GM04503 (cell line): Measurements from ENCODE around the gene MRPS18C.
"Not testable (repeated sequence)": the region's sequence is repeated elsewhere in the genome, so short reads cannot be mapped to it uniquely, and the experiment has no call there.

Source experiments
- DNase-seq: peaks from one replicate; pipeline ENCODE4 v3.0.0-alpha.2; 2012; ENCODE audit warnings: low read depth

Gene MRPS18C

DNA sequence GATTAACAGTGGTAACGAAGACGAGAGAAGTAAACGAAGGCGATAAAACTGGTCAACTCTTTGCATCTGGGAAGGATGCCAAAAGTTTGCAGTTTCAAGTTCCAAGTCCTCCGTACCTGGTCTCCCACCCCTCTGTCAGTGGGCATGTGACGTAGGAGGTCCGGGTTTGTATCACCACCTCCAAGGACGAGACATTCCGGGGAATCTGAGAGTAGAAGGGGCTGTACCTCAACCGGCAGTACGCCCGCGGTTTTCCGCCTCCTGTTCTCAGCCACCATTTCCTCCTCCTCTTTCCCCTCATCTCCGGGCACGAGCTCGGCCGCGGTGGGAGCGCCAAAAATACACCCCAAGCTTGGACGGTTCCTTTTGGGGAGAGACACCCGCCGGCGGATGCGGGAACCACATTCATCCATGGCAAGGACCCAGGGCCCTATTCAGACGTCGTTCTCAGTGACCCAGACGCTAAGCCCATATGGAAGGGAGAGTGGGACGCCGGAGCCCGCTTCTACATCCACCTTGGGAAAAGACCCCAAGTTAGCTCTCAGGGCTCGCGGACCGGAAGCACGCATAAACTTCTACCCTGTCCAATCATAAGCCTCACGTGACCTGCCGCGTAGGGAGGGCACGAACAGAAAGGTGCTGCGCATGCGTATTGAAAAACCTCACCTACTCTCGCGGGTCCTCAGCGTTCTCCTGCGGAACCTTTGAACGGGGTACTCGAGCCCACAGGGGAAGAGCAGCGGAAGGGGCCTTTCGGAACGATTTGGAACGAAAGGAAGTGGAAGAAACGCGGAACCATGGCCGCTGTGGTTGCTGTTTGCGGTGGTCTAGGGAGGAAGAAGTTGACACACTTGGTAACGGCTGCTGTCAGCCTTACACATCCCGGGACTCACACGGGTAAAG, at the start of gene MRPS18C, which contains the start of gene HELQ:
Gene MRPS18C (plus strand): TSS at position 778 of the 903 bp plus-strand sequence. CDS start 20 bp downstream, at position 798.
Gene HELQ (minus strand): TSS at position 543 of the 903 bp plus-strand sequence. CDS start 130 bp downstream, at position 413.
- DNase-seq: peak; percentile 94

DNA sequence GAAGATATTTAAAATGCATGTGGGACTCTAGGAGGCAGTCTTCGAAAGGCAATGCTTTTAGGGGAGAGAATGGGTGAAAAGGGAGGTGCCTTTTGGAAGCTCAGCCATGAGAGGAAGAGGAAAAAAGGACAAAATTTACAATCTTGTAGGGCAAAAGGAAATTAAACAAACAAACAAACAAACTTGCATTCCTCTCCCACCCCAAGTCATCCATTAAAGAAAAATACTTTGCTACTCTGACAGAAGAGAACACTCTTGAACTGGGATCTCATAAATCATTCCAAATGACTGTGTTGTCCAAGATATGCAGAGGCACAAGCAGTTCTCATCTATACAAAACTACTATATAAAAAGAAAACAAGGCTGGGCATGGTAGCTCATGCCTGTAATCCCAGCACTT, 47.0 kb upstream of the MRPS18C start:
- DNase-seq: no peak

DNA sequence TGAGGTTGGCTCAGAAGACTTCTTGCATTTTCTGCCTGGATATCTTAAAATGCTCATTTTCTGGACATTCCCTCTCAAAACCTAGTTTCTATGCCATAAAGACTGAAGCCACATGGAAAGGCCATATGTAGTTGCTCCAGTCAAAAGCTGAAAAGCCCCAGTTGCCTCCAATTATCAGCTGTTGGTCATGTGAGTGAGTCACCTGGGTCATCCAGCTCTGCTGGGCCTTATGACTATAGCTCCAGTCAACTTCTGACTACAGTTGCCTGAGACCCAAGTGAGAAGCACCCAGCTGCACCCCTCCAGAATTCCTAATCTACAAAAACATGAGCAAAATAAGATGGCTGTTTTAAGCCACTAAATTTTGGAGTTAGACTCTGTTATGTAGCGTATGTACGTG, 42.2 kb upstream of the MRPS18C start:
- no peak for DNase-seq

DNA sequence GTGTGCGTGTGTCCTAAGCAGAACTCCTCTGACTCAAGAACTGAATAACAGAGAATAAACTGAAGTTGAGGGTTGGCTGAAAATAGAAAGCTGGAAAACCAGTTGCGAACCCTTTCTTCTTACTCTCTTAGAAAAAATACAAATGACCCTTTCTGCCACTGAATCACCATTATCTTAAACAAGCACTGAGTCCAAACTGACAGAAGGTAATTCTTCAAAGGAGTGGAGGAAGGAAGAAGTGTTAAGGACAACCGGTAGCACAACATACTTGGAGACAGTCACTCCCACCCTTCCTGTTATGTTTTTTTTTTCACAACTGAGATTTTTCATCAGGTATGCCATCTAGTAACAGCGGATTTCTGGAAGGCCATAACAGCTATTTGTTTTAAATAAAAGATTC, 38.3 kb upstream of the MRPS18C start:
- DNase-seq: no peak

DNA sequence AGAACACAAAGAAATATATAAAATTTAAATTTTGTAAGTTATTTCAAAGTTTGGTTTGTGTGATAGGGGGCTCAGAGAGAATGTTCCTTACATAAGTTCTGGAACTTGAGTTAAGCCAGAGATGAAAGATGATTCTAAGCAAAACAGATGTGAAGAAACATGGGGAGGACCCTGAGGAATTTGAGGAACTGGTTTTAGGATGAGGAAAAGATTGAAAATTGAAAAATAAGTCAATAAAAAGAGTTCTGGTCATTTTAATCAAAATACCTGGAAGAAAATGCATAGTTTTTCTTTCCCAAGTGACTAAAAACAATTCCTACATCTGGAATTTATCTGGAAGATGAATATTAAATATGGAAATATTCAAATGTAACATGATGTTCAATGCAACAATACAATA, 37.6 kb upstream of the MRPS18C start:
- no peak for DNase-seq

DNA sequence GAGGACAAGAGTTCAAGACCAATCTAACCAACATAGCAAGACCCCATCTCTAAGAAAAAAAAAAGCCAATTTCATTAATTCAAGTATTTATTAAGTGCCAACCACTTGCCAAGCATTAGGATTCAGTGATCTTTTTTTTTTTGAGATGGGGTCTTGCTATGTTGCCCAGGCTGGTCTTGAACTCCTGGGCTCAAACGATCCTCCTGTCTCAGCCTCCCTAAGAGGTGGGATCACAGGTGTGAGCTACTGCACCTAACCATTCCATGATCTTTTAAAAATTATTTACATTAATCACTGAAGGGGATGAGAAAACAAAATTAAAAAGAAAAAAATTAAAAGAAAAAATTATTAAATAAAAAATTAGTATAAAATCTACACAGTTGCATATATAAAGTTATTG, 24.7 kb upstream of the MRPS18C start:
- no peak for DNase-seq

DNA sequence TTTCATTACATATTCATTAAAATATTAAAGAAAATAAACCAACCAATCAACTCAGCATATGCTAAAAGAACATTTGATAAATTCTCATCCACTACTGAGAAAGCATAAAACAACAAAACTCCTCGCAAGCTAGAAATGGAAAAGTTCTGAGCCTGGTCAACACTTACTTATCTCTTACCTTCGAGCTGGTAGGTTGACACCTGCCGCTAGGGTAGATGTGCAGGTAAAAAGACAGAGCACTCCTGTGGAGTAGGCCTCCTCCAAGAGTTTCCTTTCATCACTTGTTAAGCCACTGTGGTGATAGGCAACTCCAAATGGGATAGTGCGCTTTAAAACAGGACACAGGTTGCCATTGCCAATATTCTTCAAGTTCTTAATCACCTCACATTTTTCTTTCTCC, 19.2 kb upstream of the MRPS18C start:
- no peak for DNase-seq

DNA sequence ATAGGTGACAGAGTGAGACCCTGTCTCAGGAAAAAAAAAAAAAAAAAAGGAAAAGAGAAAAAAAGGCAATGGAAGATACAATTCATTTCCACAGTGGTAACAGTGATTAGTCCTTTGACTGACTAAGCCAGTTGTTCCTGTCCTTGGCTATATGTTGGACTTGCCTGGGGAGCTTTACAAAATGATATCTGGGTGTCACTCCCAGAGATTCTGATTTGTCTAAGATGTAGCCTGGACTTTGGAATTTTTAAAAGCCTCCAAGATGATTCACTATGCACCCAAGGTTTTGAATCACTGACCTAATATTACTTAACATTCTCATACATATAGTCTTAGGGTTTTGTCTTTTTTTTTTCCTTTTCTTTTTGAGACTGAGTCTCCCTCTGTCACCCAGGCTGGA, 17.1 kb upstream of the MRPS18C start:
- DNase-seq: no peak

DNA sequence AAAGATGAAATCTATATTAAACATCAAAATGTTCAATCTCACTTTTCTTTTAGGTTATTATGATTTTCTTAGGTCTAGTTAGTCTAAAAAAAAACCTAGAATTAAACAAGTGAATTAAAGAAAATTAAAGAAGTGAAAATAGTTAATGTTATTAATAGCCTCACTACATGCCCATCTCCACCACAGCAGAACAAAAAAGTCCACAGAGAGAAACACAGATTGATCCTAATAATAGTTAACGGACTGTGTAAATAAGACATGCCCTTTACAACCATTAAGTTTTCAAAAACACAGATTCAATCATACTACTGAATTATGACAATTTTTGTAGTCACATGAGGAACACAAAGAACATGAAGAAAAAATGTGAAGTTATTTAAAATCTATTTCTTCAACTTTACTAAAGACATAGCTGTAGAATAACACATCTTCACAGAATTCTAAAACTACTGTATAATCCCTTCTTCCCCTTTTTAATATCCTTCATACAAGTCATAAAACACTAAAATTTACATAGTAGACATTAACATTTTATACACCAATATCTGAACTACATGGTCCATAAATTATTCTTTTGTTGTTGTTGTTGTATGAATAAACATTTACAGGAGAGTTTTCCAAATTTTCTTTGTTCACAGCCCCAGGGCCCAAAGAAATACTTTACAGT, 15.6 kb upstream of the MRPS18C start:
- no peak for DNase-seq

DNA sequence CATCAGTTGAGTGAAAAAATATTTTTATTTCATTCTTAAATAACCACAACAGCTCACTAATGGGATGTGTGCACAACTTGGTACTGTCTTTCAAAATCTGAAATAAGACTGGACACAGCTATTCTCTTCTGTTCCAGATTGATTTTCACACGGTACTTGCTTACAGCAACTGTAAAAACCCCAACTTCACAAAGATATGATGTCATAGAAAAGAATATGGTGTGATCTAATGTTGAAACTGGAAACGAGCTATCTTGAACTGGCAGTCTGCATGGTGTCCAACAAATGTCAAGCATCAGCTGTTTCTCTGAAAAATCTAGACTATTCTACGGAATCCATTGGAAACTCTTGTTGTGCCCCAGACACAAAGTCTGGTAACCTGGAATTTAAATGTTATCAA, 15.0 kb upstream of the MRPS18C start:
- DNase-seq: no peak

DNA sequence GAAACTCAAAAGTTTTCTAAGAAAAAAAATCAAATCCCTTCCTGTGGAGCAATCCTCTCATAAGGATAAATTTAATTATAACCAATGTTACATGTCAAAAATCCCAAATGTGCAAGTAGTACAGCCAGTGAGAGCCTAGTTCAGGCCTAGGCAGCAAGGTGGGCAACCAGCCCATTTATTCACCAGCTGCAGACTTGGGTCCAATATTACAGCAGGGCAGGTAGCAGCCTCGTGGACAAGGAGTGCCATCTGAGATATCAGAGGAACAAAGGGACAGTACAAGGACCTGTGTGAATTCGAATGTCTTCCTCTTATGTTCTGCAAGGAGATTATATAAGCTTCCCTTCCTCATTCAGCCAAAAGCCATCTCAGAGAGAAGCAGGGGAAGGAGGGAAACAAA, 6.8 kb upstream of the MRPS18C start:
- no peak for DNase-seq

DNA sequence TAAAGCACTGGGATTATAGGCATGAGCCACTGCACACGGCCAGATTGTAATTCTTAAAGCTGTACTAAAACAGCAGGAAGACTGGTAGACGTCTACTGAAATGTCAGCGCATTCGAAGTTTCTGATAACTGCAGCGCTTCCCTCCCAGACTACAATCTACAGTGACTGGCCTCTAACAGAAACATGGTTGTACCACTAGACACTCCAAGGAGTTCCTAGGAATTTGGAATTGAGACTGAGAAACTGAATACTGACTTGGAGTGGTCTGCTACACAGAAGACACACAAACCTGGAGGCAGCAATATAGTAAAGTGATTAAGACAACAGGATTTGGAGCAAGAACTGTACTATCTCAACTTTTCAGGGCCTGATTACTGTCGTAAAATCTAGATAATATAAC, 1.2 kb upstream of the MRPS18C start:
- DNase-seq: peak; percentile 3

DNA sequence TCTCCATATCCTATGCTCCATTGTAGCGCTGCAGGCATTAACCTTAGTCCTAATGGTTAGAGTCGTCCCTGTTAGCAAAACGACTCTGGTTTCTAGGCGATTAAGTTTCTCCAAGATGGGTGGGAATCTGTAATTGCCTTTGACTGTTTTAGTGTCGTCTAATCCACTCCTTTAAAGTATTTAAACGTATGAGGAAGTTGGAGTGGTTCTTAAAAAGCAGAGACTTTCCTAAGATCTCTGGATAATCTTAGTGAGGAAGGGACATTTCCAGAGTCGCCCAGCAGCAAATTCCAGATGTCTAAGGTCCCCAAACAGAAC, 285 bp downstream of the MRPS18C start:
- no peak for DNase-seq

DNA sequence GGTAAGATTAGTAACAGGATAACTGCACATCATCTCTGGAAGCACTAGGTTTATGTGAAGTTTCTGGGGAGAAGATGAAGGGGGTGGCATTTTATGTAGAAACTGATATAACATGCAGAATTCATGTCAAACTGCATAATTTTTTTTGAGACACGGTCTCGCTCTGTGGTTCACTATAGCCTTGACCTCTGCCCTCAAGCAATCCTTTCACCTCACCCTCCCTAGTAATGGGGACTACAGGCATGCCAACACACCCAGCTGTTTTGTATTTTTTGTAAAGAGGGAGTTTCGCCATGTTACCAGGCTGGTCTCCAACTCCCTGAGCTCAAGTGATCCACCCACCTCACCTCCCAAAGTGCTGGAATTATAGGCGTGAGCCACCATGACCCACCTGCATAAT, 17.6 kb downstream of the MRPS18C start:
- DNase-seq: no peak

DNA sequence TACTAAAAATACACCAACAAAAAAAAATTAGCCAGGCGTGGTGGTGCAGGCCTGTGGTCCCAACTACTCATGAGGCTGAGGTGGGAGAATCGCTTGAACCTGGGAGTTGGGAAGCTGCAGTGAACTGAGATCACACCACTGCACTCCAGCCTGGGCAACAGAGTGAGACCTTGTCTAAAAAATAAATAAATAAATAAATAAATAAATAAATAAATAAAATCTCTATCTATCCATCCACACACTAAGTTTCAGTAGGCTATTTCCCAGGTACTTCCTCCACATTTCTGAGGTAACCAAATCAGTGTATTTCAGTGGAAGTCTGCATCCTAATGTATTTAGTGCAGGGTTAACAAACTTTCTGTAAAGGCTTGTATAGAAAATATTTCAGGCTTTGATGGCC, 18.1 kb downstream of the MRPS18C start:
- DNase-seq: no peak

DNA sequence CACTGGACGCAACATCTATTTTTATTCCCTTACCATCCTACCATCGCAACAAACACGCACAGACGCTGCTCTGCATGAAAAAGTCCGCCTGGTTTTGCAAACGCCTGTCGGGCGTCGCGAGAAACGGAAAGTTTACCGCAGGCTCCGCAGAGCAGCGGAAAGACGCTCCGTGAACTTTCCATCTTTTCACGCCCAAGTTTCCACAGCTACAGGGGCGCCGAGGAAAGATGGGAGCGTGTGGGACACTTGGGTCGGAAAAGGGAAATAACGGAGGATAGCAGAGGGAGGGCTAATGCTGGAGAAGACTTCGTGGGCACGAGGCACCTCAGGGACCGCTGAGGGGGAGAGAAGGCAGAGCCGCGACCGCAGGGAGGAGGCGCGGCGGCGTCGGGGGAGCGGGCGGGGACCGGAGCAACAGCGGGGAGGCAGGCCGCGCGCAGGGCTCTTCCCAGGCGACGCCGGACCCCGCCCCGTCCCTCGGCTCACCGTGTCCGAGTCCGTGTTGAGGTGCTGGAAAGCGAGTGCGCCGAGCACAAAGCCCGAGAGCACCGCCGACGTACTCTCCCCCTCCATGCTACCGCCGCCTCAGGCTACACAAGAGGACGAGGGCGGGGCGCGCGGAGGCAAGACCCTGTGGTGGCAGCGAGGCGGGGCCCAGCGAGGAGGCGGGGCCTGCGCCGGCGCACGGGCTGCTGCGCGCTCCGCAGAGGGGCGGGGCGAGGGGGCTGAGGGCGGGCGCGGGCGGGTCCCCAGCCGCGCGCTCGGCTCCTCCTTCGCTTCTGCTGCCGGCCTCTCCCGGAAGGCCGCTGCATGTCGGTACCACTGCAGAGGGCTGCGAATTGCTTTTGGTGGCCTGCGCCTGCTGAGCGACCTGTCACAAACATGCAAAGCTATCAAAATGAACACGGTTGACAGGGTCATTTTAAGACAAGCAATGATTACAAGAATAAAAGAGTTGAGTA, 28.9 kb downstream of the MRPS18C start, which contains the start of gene ABRAXAS1:
Gene ABRAXAS1 (minus strand): TSS at position 601 of the 962 bp plus-strand sequence. CDS start 28 bp downstream, at position 573.
- DNase-seq: peak; percentile 44

DNA sequence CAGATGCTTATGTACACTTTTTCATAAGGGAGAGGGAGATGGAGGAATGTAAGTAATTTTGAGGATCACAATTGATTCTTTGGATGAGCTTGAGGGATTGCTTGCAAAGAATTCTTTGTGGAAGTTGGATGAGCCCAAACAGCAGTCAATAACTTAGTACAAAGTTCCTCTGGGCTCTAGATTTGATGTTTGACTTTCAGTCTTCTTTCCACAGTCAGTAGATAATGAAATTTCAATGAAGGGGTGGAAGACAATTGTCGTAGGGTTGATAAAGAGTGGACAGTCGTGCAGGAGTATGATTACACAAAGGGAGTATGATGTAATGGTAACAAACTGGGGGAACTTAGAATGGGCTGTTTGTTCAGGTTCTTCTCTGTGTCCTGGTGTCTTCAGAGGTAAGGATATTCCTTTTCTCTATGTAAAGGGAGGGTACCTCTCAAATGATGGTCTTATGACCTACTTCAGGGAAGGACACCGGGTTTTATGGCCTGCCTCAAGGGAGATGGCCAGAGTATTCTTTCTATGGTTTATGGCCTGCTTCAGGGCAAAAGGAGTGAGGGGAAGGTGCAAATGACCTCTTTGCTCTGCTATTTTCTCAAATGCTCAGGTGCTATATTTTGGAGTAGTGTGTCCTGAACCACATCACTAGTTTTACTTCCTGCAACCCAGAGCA, 30.7 kb downstream of the MRPS18C start:
- no peak for DNase-seq

DNA sequence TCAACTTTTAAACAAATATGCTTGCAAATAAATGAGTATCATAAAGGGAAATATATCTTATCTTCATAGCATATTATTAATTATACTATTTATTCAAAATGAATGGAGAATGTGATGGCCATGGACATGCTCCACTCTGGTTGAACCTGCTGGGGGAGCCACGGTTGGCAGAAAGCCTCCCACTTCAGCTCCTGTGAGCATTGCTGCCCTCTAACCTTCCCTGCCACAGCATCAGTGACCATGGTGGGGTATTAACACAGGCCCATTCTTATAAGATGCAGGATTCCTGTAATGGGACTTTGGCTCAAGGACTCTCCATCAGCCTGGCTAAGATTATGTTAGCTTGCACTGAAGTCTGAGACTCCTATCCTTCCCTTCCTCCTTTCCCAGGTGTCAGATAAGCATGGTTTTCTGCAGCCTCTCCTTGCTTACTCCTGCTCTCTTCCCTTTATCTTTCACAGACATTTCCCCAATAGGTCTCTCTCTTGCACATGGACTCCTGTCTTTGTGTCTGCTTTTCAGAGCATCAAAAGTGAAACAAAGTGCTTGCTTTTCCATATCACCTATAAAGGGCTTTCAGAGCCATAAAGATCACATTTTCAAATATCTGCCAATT, 34.0 kb downstream of the MRPS18C start:
- no peak for DNase-seq

DNA sequence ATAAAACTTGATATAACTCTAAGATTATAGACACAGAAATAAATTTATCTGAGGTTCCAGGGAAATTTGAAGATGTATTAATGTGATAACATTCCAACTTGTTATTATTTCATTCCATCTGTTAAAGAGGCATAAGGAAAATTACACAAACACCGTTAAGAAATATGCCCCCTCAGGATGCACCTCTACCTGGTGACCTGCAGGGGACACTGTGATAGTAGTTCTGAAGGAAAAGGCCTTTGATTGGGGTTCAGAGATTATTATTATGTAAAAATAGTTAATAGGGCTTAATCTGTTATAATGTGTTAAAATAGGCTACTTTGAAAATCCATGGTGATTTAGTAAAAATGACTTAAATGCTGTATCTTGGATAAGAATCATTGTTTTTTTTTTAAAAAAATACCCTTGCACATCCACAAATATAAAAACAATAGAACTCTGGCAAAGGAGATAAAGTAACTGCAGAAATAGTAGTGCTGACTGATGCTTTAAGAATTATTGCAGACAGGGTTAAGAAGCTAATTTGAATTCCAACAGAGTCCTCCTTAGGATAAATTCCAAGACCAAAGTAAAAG, 35.1 kb downstream of the MRPS18C start:
- DNase-seq: no peak

DNA sequence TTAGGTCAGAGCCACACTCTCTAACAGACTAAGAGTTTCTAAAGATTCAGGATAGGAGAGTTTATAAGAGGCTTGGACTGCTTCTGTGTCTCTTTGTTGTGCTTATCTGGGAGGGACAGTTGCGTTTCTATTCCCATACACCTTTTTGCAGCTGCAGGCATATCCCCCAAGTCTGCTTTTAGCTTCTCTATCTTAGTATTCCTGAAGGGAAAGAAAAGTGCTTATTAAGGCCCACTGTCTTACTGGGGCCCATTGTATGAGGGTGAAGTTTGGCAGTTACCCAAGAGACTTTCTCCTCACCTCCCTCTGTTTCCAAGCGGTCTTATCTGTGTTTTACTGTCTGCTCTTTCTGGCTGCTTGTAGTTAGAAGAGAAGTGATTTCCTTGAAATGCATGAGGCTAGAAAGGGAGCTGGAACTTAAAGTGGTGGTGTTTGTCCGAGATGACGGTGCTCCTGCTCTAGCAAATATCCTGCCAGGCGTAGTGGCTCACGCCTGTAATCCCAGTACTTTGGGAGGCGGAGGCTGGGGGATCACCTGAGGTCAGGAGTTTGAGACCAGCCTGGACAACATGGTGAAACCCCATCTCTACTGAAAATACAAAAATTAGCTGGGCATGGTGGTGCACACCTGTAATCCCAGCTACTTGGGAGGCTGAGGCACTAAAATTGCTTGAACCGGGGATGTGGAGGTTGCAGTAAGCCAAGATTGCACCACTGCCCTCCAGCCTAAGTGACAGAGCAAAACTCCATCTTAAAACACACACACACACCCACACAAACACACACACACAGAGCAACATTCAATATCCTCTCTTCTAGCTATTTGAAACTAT, 40.4 kb downstream of the MRPS18C start:
- DNase-seq: not testable (repeated sequence)
